Thymus (tissue), 11 donors: ENCODE measurements around the gene ZNF79. TPM values are rescaled to one million over a fixed set of nuclear protein-coding genes. Genes with fewer than 3 reads are reported as not detected.
A peak's percentile ranks its signal among the peaks of the same experiment; 100 is the strongest.
"Not testable (repeated sequence)": the region's sequence is repeated elsewhere in the genome, so short reads cannot be mapped to it uniquely, and the experiment has no call there.

Experiments used
- DNase-seq, 9 donors: peaks; one replicate each; pipeline ENCODE4 v3.0.0-alpha.2; 2013; ENCODE audit warnings: low spot score in 9 of 9, low read depth in 6 of 9, missing footprints in 1 of 9
- H3K27ac ChIP-seq, 2 donors: one replicate each; pipeline ENCODE4 v1.5.1; 2013; ENCODE audit warnings: control low read depth in 1 of 2, low read depth in 1 of 2, low read length in 1 of 2, mild to moderate bottlenecking in 1 of 2, moderate library complexity in 1 of 2
- H3K27me3 ChIP-seq, 2 donors: one replicate each; pipeline ENCODE4 v1.5.1; 2013; ENCODE audit warnings: low read length in 1 of 2; ENCODE audit not compliant: control insufficient read depth in 2 of 2, insufficient read depth in 1 of 2
- H3K36me3 ChIP-seq, 2 donors: one replicate each; pipeline ENCODE4 v1.5.1; 2013; ENCODE audit warnings: low read length in 1 of 2, mild to moderate bottlenecking in 1 of 2, moderate library complexity in 1 of 2; ENCODE audit not compliant: control insufficient read depth in 2 of 2, insufficient read depth in 2 of 2
- H3K4me1 ChIP-seq, 2 donors: one replicate each; pipeline ENCODE4 v1.5.1; 2013; ENCODE audit warnings: low read length in 2 of 2; ENCODE audit not compliant: control insufficient read depth in 2 of 2, insufficient read depth in 2 of 2
- H3K4me3 ChIP-seq, 2 donors: one replicate each; pipeline ENCODE4 v1.5.1; 2013; ENCODE audit warnings: low read length in 2 of 2, control low read depth in 1 of 2, mild to moderate bottlenecking in 1 of 2
- H3K9me3 ChIP-seq, 2 donors: one replicate each; pipeline ENCODE4 v1.5.1; 2013; ENCODE audit warnings: low read length in 1 of 2, mild to moderate bottlenecking in 1 of 2; ENCODE audit not compliant: control insufficient read depth in 2 of 2, insufficient read depth in 1 of 2
- WGBS: extraction: QIAGEN DNeasy Blood & Tissue Kit; methylation state at CpG from one replicate; pipeline ENCODE4 v1.1.7; 2013; 5-methylcytosine and 5-hydroxymethylcytosine counted together
- polyA plus RNA-seq: library from polyadenylated mRNA; stranded (reverse); fragments of 200-250 nt; gene quantifications from one replicate; pipeline ENCODE4 v1.2.3, GENCODE V29; 2013
- total RNA-seq: library from RNA; stranded (reverse); fragments of 120-200 nt; gene quantifications from one replicate; pipeline ENCODE4 v1.2.4, GENCODE V29; 2013
- donor health status: healthy.

ZNF79 gene
- total and polyA plus RNA-seq, 2 donors: 3.3 to 8.8 TPM

DNA sequence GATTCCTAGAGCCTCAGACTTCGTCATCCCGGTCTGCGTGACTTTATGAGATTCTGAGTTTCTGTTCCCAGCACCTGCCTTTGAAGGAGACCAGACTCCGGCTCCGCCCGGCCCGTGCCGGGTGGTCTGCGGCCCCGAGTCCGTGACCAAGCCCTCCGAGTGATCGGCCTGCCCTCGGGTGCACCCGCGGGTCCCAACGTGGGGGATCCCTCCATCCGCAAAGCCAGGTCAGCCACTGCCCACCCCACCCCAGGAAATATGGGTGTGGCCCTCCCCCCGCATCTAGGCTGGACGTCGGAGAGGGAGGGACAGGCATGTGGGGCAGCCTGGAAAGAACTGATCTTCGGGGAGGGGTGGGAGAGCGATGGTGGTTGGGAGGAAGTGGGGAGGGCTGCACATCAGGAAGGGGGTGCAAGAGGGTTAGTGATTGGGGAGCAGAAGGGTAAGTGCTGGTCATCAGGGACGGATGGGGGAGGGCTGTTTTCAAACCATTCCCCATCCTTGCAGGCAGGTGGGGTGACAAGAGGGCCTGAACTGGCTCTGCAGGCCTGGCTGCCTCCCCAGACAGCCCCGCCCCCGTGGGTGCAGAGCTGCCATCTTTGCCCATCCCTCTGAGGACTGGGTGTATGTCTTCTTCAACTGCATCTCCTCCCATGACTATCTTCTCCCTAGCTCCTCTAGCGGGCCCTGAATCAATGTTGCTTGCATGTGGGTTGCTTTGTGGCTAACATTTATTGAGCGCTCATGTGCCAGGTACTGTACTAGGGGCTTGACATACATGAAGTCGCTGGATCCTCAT is 27.9 kb downstream of the ZNF79 start:
- Histone ChIP-seq H3K27me3 (no peaks in the 10 kb centered on the region), H3K4me1 (peaks cover 18 to 39% of the 10 kb centered on the region in 2 donors), H3K9me3 (no peaks in the 10 kb centered on the region), H3K27ac (peak overlapping the region in 1 of 2 donors; percentile 86), H3K4me3 (peak overlapping the region; percentile 79 to 88), H3K36me3 (peaks cover 25 to 34% of the 10 kb centered on the region in 2 donors)
- WGBS: 12% methylated on average over 29 of the region's 29 CpGs
- peak in 3 of 9 donors; percentile 20 to 52 (median 28) for DNase-seq

DNA sequence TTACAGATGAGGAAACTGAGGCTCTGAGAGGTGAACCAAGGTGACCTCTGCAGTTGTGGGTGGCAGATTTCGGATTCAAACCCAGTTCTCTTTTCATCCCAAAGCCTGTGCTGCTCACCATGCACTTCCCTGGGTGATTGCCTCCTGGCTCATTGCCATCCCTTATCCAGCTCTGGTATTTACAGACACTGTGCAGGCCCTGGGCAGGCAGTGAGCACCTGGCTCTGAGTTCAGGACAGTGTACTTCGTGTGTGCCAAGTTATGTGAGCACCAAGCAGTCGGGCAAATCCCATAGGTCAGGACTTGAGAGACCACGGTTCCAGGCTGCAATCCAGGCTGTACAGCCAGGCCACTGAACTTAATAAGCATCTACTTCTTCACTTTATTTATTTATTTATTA is 28.5 kb downstream of the ZNF79 start:
- Histone ChIP-seq H3K9me3 (no peaks in the 10 kb centered on the region), H3K4me1 (peaks cover 18 to 39% of the 10 kb centered on the region in 2 donors), H3K27me3 (no peaks in the 10 kb centered on the region), H3K27ac (no peak overlapping the region), H3K36me3 (peaks cover 19 to 28% of the 10 kb centered on the region in 2 donors), H3K4me3 (no peak overlapping the region)
- no peak for DNase-seq
- 72% methylated on average over 4 of the region's 4 CpGs for WGBS

DNA sequence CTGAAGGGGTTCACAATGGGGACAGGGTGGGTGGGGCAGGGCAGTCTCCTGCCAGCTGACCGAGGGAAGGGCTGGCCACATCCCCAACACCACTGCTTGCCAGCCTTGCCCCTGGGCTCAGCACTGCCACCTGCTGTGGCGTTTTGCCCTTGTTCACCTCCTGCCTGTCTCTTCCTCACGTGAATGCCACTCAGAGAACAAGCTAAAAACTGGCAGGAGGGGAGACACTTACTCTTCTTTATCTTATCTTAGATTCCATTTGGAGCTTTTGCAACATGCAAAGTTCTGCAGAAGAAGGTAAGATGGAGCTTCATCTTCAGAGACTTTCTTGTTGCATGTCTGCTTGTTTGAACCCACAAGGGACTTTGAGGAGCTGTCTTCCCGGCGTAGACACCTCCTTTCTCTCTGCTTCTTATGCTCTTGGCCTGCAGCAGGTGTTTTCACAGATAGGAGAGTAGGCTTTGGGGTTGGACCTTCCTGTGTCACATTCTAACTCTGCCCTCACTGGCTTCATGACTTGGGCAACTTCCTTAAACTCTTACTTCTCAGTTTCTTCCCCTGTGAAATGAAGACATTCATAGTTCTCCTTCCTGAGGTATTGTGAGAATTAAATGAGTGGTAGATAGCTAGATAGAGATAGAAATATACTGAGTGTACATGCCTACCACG is 31.3 kb downstream of the ZNF79 start:
- Histone ChIP-seq H3K36me3 (peaks cover 2 to 10% of the 10 kb centered on the region in 2 donors), H3K4me1 (peaks cover 7 to 21% of the 10 kb centered on the region in 2 donors), H3K4me3 (no peak overlapping the region), H3K27ac (no peak overlapping the region), H3K9me3 (no peaks in the 10 kb centered on the region), H3K27me3 (no peaks in the 10 kb centered on the region)
- DNase-seq: peak in 2 of 9 donors; percentile 42 to 44
- 62% methylated on average over 6 of the region's 6 CpGs for WGBS

DNA sequence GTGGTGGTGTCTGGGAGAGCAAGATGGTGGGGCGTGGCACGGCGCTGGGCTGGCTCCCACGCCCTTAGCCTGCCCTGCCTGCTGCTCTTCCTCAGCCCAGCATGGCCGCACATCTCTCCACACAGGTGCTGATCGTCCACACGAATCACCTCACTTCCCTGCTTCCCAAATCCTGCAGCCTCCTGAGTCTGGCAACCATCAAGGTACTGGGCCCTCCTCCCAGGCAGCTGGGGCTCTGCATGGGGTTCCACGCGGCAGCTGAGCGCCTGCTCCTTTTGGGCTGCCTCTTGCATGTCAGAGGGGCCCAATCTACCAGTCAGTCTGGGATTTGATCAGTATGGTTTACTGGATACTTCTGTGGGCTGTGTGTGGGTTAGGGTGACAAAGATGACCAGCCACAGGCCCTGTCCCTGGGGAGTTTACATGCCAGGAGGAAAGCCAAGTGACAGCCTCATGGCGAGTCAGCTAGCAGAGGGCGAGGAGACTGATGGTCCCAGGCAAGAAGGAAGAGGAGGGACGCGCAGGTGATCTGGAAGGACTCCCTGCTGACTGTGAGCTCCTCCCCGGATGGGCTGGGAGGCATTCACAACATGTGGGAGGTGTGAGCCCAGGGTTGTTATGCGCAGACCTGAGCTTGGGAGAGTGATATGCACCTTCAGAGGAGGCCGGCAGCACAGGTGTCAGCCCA is 33.2 kb downstream of the ZNF79 start:
- H3K36me3 ChIP-seq: peaks cover 14 to 16% of the 10 kb centered on the region in 2 donors
- DNase-seq: no peak
- no peak overlapping the region for H3K27ac ChIP-seq
- H3K4me3 ChIP-seq: no peak overlapping the region
- peaks cover 3 to 11% of the 10 kb centered on the region in 2 donors for H3K4me1 ChIP-seq
- H3K9me3 ChIP-seq: no peaks in the 10 kb centered on the region
- no peaks in the 10 kb centered on the region for H3K27me3 ChIP-seq
- 91% methylated on average over 17 of the region's 17 CpGs for WGBS

DNA sequence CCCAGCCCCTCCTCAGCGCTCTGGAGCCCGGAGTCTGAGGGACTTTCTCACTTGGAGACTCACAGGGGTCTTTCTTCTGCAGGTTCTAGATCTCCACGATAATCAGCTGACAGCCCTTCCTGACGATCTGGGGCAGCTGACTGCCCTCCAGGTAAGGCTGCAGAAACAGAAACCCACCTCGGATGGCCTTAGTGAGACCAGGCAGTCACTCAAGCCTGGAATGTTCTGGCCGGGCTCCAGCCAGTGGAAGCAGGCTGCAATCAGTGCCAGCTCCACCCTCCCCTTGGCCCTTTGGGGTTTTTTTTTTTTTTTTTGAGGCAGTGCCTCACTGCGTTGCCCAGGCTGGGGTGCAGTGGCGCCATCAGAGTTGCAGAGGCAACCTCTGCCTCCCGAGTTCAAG is 34.7 kb downstream of the ZNF79 start:
- 98% methylated on average over 9 of the region's 9 CpGs for WGBS
- H3K36me3 ChIP-seq: peaks cover 16 to 19% of the 10 kb centered on the region in 2 donors
- peaks cover 0 to 8% of the 10 kb centered on the region in 2 donors for H3K4me1 ChIP-seq
- DNase-seq: no peak
- no peak overlapping the region for H3K27ac ChIP-seq
- H3K27me3 ChIP-seq: no peaks in the 10 kb centered on the region
- no peaks in the 10 kb centered on the region for H3K9me3 ChIP-seq
- no peak overlapping the region for H3K4me3 ChIP-seq

DNA sequence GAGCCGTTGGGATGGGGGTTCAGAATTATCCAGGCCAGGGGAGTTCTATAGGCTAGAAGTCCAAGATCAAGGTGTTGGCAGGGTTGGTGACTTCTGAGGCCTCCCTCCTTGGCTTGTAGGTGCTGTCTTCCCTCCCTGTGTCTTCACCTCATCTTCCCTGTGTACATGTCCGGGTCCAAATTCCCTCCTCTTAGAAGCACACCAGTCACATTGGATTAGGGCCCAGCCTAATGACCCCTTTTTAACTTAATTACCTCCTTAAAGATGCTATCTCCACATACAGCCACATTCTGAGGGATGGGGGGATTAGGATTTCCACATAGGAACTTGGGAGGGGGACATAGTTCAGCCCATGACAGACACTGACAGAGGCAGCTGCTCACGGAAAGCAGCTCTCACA is 39.2 kb downstream of the ZNF79 start:
- 97% methylated on average over 3 of the region's 3 CpGs for WGBS
- no peak overlapping the region for H3K27ac ChIP-seq
- no peaks in the 10 kb centered on the region for H3K27me3 ChIP-seq
- H3K4me1 ChIP-seq: no peaks in the 10 kb centered on the region
- H3K4me3 ChIP-seq: no peak overlapping the region
- H3K9me3 ChIP-seq: no peaks in the 10 kb centered on the region
- no peak for DNase-seq
- H3K36me3 ChIP-seq: peaks cover 17 to 22% of the 10 kb centered on the region in 2 donors

DNA sequence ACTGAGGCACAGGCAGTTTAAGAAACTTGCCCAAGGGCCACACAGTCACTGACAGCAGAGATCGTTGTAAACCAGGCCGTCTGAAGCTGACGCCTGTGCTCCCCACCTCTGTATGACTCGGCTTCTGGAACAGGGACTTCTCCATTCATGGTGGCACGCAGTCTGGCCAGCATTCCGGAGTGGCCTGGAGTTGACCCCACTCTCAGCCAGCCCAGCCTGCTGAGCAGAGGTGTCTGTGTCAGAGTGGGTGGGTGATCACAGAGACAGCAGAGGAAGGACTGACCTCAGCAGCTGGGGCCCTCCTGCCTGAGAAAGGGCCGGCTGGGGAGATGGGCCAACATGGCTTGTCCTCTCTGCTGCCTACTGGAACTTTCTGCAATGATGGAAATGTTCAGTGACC is 39.7 kb downstream of the ZNF79 start:
- no peak overlapping the region for H3K27ac ChIP-seq
- no peaks in the 10 kb centered on the region for H3K4me1 ChIP-seq
- no peak for DNase-seq
- no peaks in the 10 kb centered on the region for H3K9me3 ChIP-seq
- H3K27me3 ChIP-seq: no peaks in the 10 kb centered on the region
- WGBS: 95% methylated on average over 7 of the region's 7 CpGs
- H3K4me3 ChIP-seq: no peak overlapping the region
- peaks cover 17 to 20% of the 10 kb centered on the region in 2 donors for H3K36me3 ChIP-seq

DNA sequence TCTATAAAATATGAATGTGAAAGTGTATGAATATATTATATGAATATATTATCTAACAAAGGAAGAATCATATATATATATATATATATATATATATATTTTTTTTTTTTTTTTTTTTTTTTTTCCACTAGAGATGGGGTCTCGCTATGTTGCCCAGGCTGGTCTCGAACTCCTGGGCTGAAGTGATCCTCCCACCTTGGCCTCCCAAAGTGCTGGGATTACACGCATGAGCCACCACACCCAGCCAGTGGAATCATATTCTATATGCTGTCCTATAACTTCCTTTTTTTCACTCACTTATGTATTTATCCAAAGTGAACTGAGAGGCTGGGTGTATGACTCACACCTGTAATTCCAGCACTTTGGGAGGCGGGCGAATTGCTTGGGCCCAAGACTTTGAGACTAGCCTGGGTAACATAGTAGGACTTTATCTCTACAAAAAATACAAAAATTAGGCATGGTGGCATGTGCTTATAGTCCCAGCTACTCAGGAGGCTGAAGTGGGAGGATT is 42.3 kb downstream of the ZNF79 start:
- not testable (repeated sequence) for H3K4me3 ChIP-seq, H3K27me3 ChIP-seq, DNase-seq, H3K9me3 ChIP-seq, H3K27ac ChIP-seq, H3K4me1 ChIP-seq
- H3K36me3 ChIP-seq: peaks cover 8 to 14% of the 10 kb centered on the region in 2 donors
- WGBS: 97% methylated on average over 5 of the region's 5 CpGs

DNA sequence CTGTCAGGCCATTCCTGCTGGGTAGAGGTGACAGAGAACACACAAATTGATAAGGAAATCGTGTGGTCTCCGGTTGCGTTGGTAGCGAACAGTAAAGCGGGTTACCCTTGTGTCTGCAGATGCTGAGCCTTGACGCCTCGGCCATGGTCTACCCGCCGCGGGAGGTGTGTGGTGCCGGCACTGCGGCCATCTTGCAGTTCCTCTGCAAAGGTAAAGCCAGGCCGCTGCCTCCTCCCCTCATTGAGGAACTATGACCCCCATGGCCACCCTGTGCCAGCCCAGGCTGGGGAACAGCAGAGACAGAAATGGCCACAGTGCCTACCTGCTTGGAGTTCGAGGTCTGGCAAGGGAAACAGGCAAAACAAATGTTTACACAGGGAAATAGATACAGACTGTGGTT is 43.4 kb downstream of the ZNF79 start:
- no peak for DNase-seq
- H3K27ac ChIP-seq: no peak overlapping the region
- H3K36me3 ChIP-seq: peaks cover 3 to 6% of the 10 kb centered on the region in 2 donors
- no peaks in the 10 kb centered on the region for H3K4me1 ChIP-seq
- H3K9me3 ChIP-seq: no peaks in the 10 kb centered on the region
- no peak overlapping the region for H3K4me3 ChIP-seq
- no peaks in the 10 kb centered on the region for H3K27me3 ChIP-seq
- 99% methylated on average over 14 of the region's 14 CpGs for WGBS
